Measurements from ENCODE around the gene ARHGAP23.

Gene ARHGAP23

GRCh38 chr17:38442548-38442947, 14.3 kb downstream of the ARHGAP23 start:
- no peak for DNase-seq

- no peak for DNase-seq
Observed at GRCh38 chr17:38443356-38444031, 15.2 kb downstream of the ARHGAP23 start.

GRCh38 chr17:38444151-38444550, 15.9 kb downstream of the ARHGAP23 start:
- DNase-seq, result peak; percentile 60

GRCh38 chr17:38447502-38448085, 19.3 kb downstream of the ARHGAP23 start:
- no peak for DNase-seq

- no peak for DNase-seq
Observed at GRCh38 chr17:38448208-38448771, 20.0 kb downstream of the ARHGAP23 start.

- DNase-seq, result no peak
Observed at GRCh38 chr17:38449364-38449763, 21.1 kb downstream of the ARHGAP23 start.

- DNase-seq, result no peak
Observed at GRCh38 chr17:38450557-38451029, 22.3 kb downstream of the ARHGAP23 start.

GRCh38 chr17:38451030-38451839, 23.0 kb downstream of the ARHGAP23 start:
- no peak for DNase-seq

- DNase-seq, result no peak
Observed at GRCh38 chr17:38451840-38452529, 23.7 kb downstream of the ARHGAP23 start.

GRCh38 chr17:38452719-38453118, 24.5 kb downstream of the ARHGAP23 start:
- DNase-seq, result no peak

GRCh38 chr17:38453951-38454421, 25.7 kb downstream of the ARHGAP23 start:
- no peak for DNase-seq

- DNase-seq, result no peak
Observed at GRCh38 chr17:38454532-38454931, 26.3 kb downstream of the ARHGAP23 start.

- no peak for DNase-seq
Observed at GRCh38 chr17:38455288-38455915, 27.1 kb downstream of the ARHGAP23 start.

GRCh38 chr17:38456031-38456815, 28.0 kb downstream of the ARHGAP23 start:
- no peak for DNase-seq

- no peak for DNase-seq
Observed at GRCh38 chr17:38457577-38458371, 29.5 kb downstream of the ARHGAP23 start.

GRCh38 chr17:38458521-38458920, 30.3 kb downstream of the ARHGAP23 start:
- DNase-seq, result no peak

- no peak for DNase-seq
Observed at GRCh38 chr17:38459567-38459966, 31.3 kb downstream of the ARHGAP23 start.

- DNase-seq, result no peak
Observed at GRCh38 chr17:38460082-38460715, 31.9 kb downstream of the ARHGAP23 start.

- DNase-seq, result no peak
Observed at GRCh38 chr17:38460716-38461630, 32.7 kb downstream of the ARHGAP23 start.

Data from stimulated activated CD4-positive, alpha-beta T cell treated with anti-CD3 and anti-CD28 coated beads, Interleukin-4, amount 100 ng/mL, for 24 hours (primary cell).